Endothelial cell of umbilical vein (primary cell): ENCODE results near the gene MAT1A.
"Not testable (repeated sequence)": the region's sequence is repeated elsewhere in the genome, so short reads cannot be mapped to it uniquely, and the experiment has no call there.

Source experiments
- EZH2 ChIP-seq: IDR thresholded peaks from 2 replicates; pipeline ENCODE4 v1.6.1; 2012; ENCODE audit warnings: borderline replicate concordance, low read depth, mild to moderate bottlenecking, moderate library complexity, low read length, inconsistent platforms; ENCODE audit not compliant: severe bottlenecking
- TF ChIP-seq, protein P1 (sequence below), 2 donors: IDR thresholded peaks; 1 replicate in 1 of 2; 2 replicates in 1 of 2; pipeline ENCODE4 v1.5.1; 2011; ENCODE audit warnings: low read length in 2 of 2, mild to moderate bottlenecking in 2 of 2, moderate library complexity in 2 of 2, control low read depth in 1 of 2, inconsistent platforms in 1 of 2, low read depth in 1 of 2; ENCODE audit not compliant: insufficient read depth in 1 of 2; ENCODE audit errors: extremely low read depth in 1 of 2

DNA sequence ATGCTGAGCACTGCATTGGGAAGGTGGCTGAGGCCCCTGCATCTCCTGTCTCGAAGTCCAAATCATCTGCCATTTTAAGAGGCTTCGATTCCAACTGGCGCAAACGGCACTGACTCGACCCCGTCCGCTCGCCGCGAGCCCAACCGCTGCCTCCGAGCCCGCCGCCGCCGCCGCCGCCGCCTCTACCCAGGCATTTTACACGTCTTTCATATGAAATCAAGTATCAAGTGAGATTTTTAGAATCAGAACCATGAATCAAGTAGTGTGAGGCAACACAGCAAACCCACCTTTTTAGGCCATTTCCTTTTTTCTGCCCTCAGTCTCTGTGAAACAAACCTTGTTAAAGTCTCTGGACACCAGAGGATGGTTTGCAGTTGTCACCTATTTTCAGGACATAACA, 41.8 kb downstream of the MAT1A start:
- TF ChIP-seq, protein P1, sequence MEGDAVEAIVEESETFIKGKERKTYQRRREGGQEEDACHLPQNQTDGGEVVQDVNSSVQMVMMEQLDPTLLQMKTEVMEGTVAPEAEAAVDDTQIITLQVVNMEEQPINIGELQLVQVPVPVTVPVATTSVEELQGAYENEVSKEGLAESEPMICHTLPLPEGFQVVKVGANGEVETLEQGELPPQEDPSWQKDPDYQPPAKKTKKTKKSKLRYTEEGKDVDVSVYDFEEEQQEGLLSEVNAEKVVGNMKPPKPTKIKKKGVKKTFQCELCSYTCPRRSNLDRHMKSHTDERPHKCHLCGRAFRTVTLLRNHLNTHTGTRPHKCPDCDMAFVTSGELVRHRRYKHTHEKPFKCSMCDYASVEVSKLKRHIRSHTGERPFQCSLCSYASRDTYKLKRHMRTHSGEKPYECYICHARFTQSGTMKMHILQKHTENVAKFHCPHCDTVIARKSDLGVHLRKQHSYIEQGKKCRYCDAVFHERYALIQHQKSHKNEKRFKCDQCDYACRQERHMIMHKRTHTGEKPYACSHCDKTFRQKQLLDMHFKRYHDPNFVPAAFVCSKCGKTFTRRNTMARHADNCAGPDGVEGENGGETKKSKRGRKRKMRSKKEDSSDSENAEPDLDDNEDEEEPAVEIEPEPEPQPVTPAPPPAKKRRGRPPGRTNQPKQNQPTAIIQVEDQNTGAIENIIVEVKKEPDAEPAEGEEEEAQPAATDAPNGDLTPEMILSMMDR (IDR thresholded peaks at IDR 0.05; ENCODE audit: extremely low read depth in 1 of 2, insufficient read depth in 1 of 2, low read depth in 1 of 2, low read length in 2 of 2): not testable (repeated sequence)
- not testable (repeated sequence) for TF ChIP-seq EZH2
